ENCODE measurements around the gene PLA2G6.

The PLA2G6 gene

GRCh38 chr22:38073150-38074130 lies 108.2 kb downstream of the PLA2G6 start:
- no peak for DNase-seq (ENCODE audit: low read depth in 2 of 3, low spot score in 2 of 3)

- DNase-seq (ENCODE audit: low read depth in 2 of 3, low spot score in 2 of 3) = no peak
These were observed 109.1 kb downstream of the PLA2G6 start for GRCh38 chr22:38072322-38073149.

GRCh38 chr22:38071421-38072321 lies 110.0 kb downstream of the PLA2G6 start:
- DNase-seq (ENCODE audit: low read depth in 2 of 3, low spot score in 2 of 3) = no peak

GRCh38 chr22:38070250-38070921 lies 111.2 kb downstream of the PLA2G6 start:
- DNase-seq (ENCODE audit: low read depth in 2 of 3, low spot score in 2 of 3) = no peak

GRCh38 chr22:38069372-38070249 lies 112.0 kb downstream of the PLA2G6 start:
- no peak for DNase-seq (ENCODE audit: low read depth in 2 of 3, low spot score in 2 of 3)

GRCh38 chr22:38068641-38069371 lies 112.8 kb downstream of the PLA2G6 start:
- DNase-seq (ENCODE audit: low read depth in 2 of 3, low spot score in 2 of 3) = no peak

GRCh38 chr22:38067761-38068360 lies 113.8 kb downstream of the PLA2G6 start:
- DNase-seq (ENCODE audit: low read depth in 2 of 3, low spot score in 2 of 3) = no peak

- no peak for DNase-seq (ENCODE audit: low read depth in 2 of 3, low spot score in 2 of 3)
These were observed 114.6 kb downstream of the PLA2G6 start for GRCh38 chr22:38067028-38067415.

- DNase-seq (ENCODE audit: low read depth in 2 of 3, low spot score in 2 of 3) = no peak
These were observed 115.1 kb downstream of the PLA2G6 start for GRCh38 chr22:38066381-38067027.

GRCh38 chr22:38065539-38065938 lies 116.1 kb downstream of the PLA2G6 start:
- no peak for DNase-seq (ENCODE audit: low read depth in 2 of 3, low spot score in 2 of 3)

GRCh38 chr22:38062791-38063190 lies 118.8 kb downstream of the PLA2G6 start:
- DNase-seq (ENCODE audit: low read depth in 2 of 3, low spot score in 2 of 3) = no peak
